Measurements from ENCODE around the gene SLC25A30.
"Not testable (repeated sequence)": the region's sequence is repeated elsewhere in the genome, so short reads cannot be mapped to it uniquely, and the experiment has no call there.

DNA sequence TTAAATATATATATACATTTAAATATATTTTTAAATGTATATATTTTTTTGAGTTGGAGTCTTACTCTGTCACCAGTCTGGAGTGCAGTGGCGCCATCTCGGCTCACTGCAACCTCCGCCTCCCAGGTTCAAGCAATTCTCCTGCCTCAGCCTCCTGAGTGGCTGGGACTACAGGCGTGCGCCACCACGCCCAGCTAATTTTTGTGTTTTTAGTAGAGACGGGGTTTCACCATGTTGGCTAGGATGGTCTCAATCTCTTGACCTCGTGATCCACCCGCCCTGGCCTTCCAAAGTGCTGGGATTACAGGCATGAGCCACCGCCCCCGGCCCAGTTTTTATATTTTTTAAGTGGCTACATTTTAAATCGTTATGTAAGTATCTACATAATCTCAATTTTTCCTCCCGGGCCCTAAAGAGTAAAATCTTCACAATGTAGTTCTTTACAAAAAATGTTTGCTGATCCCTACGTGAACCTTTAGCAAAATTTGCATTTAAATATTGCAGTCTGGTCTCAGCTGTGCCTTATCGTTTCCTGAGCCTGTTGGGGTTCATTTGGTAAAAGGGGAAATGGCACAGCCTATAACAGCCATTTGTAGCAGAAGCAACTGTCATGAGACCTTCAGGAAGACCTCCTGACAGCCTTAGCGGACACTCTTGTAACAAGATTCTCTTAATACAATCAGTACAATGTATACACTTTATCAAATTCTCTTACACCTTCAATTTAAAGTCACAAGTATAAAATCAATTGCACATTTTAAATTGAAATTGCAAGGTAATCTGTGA, 8.1 kb upstream of the SLC25A30 start:
- not testable (repeated sequence) for TF ChIP-seq GABPA (IDR thresholded peaks at IDR 0.05; ENCODE audit: low read depth); CTCF (IDR thresholded peaks at IDR 0.05; ENCODE audit: insufficient read depth, low read length); POLR2AphosphoS5 (IDR thresholded peaks at IDR 0.05; ENCODE audit: low read depth); REST (IDR thresholded peaks at IDR 0.05; ENCODE audit: insufficient replicate concordance, low read depth)

Measured in HL-60 (cell line).